AG09309 (cell line): ENCODE measurements around the gene HMCN1.

Experiments used
- DNase-seq: peaks from one replicate; pipeline ENCODE4 v3.0.0-alpha.2; 2010; ENCODE audit warnings: low read depth
- H3K4me3 ChIP-seq: 2 replicates; pipeline ENCODE4 v1.5.1; 2011; ENCODE audit warnings: mild to moderate bottlenecking, low read depth, low read length, moderate library complexity; ENCODE audit not compliant: control insufficient read depth
- TF ChIP-seq, protein P1 (sequence below): IDR thresholded peaks from 2 replicates; pipeline ENCODE4 v1.5.1; 2011; ENCODE audit warnings: mild to moderate bottlenecking, low read depth, low read length, inconsistent platforms; ENCODE audit not compliant: insufficient read depth, control insufficient read depth; ENCODE audit errors: missing control alignments

HMCN1 gene

DNA sequence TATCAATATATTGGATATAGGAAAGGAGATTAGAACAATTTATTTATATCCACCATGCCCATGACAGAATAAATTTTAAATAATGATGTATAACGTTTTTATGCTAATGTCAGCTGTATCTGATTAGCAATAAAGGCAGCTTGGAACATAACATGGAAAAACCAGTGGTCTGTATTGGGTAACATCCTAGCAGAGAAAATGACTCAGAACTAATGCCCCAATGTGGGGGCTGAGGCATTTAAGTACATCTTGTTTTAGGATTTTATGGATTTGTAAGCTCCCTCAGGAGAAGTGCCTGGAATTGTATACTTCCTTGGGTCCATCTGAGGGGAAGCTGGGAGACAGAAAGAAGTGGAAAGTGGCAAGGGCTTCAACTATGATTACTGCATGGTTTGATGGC is 82.3 kb downstream of the HMCN1 start:
- TF ChIP-seq, protein P1, sequence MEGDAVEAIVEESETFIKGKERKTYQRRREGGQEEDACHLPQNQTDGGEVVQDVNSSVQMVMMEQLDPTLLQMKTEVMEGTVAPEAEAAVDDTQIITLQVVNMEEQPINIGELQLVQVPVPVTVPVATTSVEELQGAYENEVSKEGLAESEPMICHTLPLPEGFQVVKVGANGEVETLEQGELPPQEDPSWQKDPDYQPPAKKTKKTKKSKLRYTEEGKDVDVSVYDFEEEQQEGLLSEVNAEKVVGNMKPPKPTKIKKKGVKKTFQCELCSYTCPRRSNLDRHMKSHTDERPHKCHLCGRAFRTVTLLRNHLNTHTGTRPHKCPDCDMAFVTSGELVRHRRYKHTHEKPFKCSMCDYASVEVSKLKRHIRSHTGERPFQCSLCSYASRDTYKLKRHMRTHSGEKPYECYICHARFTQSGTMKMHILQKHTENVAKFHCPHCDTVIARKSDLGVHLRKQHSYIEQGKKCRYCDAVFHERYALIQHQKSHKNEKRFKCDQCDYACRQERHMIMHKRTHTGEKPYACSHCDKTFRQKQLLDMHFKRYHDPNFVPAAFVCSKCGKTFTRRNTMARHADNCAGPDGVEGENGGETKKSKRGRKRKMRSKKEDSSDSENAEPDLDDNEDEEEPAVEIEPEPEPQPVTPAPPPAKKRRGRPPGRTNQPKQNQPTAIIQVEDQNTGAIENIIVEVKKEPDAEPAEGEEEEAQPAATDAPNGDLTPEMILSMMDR = no peak
- H3K4me3 ChIP-seq = no peak overlapping the region
- peak; percentile 73 for DNase-seq

DNA sequence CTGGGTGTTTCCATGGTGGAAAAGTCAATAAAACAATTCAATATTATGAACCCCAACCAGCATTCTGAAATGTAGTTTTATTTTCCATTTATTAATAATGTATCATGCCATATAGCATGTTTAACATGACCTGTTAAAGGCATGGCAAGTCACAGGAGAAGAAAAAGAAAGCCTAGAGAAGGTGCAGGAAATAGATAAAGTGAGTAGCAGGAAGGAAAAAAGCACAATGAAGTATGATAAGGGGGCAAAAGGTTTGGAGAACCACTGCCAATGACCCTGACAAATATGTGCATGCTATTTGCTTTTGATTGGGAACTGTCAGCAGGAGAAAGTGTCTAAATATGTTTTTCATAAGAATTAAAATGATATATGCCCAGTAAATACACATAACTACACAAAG is 85.6 kb downstream of the HMCN1 start:
- DNase-seq = no peak
- TF ChIP-seq, protein P1 = no peak
- no peak overlapping the region for H3K4me3 ChIP-seq

DNA sequence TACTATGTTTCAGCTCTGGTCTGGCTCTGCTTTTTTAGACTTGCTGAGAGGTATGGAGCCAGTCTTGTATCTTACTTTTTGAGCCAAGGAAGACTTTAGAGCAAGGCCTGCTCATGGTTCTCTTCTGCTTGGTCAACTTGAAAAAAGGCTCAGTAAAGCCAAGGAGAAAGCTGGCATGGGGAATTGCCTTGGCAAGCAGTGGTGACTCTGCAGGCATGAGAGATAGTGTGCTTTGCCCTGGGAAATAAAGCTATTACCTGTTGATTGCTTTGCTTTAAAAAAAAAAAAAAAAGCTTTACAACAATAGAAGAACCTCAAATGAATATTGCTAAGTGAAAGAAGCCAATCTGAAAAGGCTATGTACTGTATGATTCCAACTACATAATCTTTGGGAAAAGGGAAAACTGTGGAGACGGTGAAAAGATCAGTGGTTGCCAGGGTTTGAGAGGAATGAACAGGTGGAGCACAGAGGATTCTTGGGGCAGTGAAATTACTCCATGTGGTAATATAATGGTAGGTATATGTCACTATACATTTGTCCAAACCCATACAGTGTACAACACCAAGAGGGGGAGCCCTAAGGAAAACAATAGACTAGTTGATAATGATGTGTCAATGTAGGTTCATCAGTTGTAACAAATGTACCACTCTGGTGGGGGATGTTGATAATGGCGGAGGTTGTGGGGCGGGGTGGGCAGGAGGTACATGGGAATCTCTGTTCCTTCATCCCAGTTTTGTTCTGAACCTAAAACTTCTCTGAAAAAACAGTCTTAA is 87.6 kb downstream of the HMCN1 start:
- H3K4me3 ChIP-seq = no peak overlapping the region
- DNase-seq = no peak
- TF ChIP-seq, protein P1 = peak; percentile 5

DNA sequence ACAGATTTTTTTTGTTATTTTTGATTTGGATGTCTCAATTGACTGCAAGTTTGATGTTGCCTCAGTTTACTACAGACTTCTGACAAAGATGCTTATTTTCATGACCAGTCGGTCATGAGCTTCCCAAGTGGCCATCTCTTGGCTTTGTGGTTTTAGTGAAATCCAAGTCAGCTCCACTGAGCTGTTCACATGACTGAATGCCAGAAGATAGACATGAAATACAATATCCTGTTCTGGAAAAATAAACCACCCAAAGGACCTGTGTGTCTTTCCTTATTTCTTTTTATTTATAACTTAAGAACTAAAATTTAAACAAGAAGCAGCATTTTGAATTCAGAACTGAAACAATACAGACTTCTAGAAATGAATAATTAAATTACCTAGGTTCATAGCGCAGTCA is 89.3 kb downstream of the HMCN1 start:
- TF ChIP-seq, protein P1 = no peak
- no peak for DNase-seq
- no peak overlapping the region for H3K4me3 ChIP-seq

DNA sequence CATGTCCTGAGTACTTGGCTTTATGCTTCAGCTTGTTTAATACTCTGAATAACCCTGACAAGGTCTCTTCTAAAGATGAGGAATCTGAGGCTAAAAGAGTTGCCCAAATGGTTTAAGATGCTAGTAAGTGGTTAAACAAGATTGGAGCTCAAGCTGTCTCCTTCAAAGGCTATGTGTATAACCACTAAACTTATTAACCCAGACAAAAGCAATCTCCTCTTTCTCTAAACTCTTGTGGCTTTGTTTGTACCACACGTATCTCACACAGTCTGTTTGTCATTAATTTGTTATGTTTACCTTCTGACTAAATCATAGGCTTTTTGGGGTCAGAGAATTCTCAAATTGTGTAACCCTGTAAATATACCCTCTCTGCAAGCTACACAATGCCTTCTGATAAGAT is 89.9 kb downstream of the HMCN1 start:
- TF ChIP-seq, protein P1 = no peak
- no peak for DNase-seq
- no peak overlapping the region for H3K4me3 ChIP-seq

DNA sequence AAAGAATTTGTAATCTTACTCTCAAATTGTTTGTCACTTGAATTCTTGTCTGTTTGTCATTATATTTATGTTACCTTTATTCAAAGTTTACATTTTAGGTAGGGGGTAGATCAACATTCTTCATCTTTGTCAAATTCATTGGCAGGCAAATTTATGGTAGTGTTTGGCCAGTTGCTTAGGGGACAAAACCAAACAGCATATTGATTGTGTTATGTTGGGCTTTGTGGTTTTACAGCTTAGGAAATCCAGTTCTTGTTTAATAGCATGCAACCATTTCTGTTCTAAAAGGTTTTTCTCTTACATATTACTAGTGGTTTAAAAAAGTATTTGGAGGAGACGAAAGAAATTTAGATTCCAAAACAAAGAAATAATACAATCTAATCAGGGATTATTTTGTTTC is 91.4 kb downstream of the HMCN1 start:
- TF ChIP-seq, protein P1 = no peak
- H3K4me3 ChIP-seq = no peak overlapping the region
- DNase-seq = peak; percentile 55
